Fibroblast of villous mesenchyme (primary cell): ENCODE measurements around the gene BICRAL. TPM values are rescaled to one million over a fixed set of nuclear protein-coding genes. Genes with fewer than 3 reads are reported as not detected.
A peak's percentile ranks its signal among the peaks of the same experiment; 100 is the strongest.

Experiments used
- DNase-seq: peaks from one replicate; pipeline ENCODE4 v3.0.0-alpha.2; 2010; ENCODE audit warnings: low read depth
- H3K4me3 ChIP-seq: 2 replicates; pipeline ENCODE4 v1.5.1; 2011; ENCODE audit warnings: low read depth, mild to moderate bottlenecking, low read length
- CTCF ChIP-seq: IDR thresholded peaks from 2 replicates; pipeline ENCODE4 v1.5.1; 2012; ENCODE audit warnings: low read depth, mild to moderate bottlenecking, low read length; ENCODE audit not compliant: insufficient read depth
- total RNA-seq: library from RNA; depleted of rRNA; stranded (reverse); fragments of >200 nt; gene quantifications from 2 replicates; pipeline ENCODE4 v1.2.3, GENCODE V29; 2012

BICRAL gene
- total RNA-seq, 1 donor, result 5.6 TPM

GRCh38 chr6:42745083-42745639 lies 36.7 kb upstream of the BICRAL start:
- H3K4me3 ChIP-seq, result peak overlapping the region; percentile 100
- peak; percentile 32 for DNase-seq
- no peak for TF ChIP-seq CTCF

- H3K4me3 ChIP-seq, result peak within 1 kb of the TSS; percentile 100
- no peak for TF ChIP-seq CTCF
- peak; percentile 99 for DNase-seq
Observed at GRCh38 chr6:42745640-42746462, 36.0 kb upstream of the BICRAL start, which contains the start of gene TBCC. Gene TBCC, minus strand, starts transcription at chr6:42746103. Its CDS starts 30 bp downstream, at chr6:42746073.

DNA sequence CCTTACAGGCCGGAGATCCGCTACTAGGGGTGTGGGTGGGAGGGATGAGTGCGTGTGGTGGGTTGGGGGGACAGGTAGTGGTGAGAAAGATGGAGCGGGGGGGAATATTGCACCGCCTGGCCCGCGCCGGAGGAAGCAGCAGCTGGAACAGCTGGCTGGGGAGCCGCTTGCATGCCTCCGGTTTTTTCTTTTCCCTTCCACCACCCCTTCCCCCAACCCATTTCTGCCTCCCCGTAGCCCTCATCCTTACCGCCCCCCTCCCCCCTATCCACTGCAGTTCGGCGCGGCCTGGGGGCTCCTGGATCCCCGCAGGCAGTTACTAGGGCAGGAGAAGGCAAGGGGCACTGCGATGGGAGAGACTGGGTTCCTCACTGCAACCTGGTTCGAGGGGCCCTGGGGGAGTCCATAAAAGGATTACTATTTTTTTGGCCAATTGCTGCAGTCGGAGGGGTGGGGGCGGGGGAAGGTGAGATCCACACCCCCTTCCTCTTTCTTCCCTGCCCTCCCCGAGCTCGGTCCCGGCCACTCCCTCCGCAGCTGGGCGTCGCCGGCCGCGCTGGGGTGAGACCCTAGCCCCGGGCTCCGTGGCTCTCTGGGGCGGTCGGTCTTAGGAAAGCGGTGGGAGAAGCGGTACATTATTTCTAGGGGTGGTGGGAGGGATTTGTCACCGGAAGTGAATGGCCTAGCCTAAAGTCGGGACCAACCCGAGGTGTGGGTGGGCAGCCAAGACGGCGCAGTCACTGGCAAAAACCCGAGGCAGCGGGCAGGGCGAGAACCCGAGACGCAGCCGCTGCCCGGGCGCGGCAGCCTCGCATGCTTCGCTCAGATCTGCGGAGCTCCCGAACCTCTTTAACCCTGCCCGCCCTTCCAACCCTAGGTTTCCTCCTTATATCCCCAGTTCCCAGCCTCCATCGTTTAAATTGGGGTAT lies 35.1 kb upstream of the BICRAL start:
- TF ChIP-seq CTCF, result no peak
- peak; percentile 95 for DNase-seq

DNA sequence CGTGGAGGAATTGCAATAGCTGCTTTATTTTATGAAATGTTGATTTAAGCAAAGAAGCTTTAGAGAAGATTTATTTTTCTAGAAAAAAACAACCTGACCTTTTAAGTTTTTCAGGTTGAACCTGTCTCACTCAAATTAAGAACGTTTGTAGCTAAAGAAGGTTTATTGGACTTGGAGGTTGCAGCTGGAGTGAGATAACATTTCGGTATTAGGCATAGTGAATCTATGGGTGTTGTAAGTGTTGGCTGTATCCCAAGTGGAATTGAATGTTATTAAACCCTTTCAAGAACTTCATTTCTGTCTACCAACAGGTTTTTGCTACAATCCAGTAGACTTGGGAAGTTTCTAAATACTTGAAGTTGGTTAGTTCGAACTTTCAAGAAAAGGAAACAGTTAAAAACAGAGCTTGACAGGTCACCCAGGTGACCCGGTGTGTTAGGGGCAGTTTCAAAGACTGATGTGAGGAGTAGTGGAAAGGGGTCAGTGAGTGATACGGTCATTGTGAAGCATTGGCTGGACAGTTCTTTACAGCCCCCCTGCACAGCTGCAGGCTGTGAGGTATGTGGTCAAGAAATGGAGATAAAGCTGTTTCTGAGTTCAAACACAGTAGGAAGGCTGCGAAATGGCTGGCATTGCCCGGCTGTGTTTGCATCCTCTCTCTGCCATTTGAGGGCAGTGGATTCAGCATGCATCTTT lies 33.5 kb upstream of the BICRAL start:
- no peak overlapping the region for H3K4me3 ChIP-seq
- no peak for TF ChIP-seq CTCF
- peak; percentile 24 for DNase-seq

More for the DNA sequence above, 35.1 kb upstream of the BICRAL start:
- peak overlapping the region; percentile 67 for H3K4me3 ChIP-seq

- DNase-seq, result peak; percentile 25
- TF ChIP-seq CTCF, result no peak
Observed at GRCh38 chr6:42751055-42751454, 30.8 kb upstream of the BICRAL start.

GRCh38 chr6:42754759-42755158 lies 27.1 kb upstream of the BICRAL start:
- no peak for DNase-seq
- no peak for TF ChIP-seq CTCF
- H3K4me3 ChIP-seq, result no peak overlapping the region

More at GRCh38 chr6:42751055-42751454, 30.8 kb upstream of the BICRAL start:
- H3K4me3 ChIP-seq, result no peak overlapping the region
